Measurements from ENCODE around the gene LEPROT.
"Not testable (repeated sequence)": the region's sequence is repeated elsewhere in the genome, so short reads cannot be mapped to it uniquely, and the experiment has no call there.

The LEPROT gene

GRCh38 chr1:65420590-65421350, at the start of gene LEPROT, which contains the start of gene LEPR:
Gene LEPROT, plus strand, starts transcription at chr1:65420668. Its CDS starts 57 bp downstream, at chr1:65420725.
Gene LEPR, plus strand, starts transcription at chr1:65420668. Its CDS starts 144,898 bp downstream, at chr1:65565566.
- no peak for DNase-seq (ENCODE audit: extremely low read depth in 1 of 2, low read depth in 1 of 2)

DNA sequence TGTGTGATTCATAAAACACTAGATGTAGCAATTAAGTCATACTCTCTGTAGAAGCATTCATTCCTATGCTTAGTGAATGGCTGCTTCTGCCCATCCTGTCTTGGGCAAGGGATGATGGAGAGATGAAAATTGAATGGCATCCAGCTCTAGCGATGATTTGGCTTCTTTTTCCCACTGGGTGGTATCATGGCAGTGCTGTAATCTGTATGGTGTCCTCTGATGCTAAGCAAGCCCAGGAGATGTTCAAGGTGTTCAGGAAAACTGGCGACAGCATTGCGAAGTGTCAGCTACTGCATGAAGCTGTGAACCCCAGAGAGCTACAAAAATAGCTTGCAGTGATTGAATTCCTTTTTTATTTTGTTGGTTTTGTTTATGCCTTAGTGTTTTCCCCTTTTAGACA, 48.9 kb upstream of the LEPROT start:
- no peak for DNase-seq (ENCODE audit: extremely low read depth in 1 of 2, low read depth in 1 of 2)

DNA sequence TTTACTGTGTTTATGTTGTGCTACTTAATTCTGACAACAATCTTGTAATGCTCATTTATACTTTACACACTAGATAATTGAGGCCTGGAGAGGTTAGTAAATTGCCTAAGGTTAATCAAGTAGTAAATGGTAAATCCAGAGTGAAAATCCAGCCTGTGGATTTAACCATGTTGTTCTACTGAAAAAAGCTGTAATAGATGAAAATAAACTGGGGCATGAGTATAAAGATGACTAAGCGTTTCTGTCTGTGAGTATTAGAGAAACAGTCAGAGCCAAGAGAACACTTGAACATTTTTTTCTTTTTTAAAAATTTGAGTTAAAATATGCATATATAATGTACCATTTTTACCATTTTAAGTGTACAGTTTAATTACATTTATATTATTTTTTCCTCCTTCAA, 47.9 kb upstream of the LEPROT start:
- no peak for DNase-seq (ENCODE audit: extremely low read depth in 1 of 2, low read depth in 1 of 2)

DNA sequence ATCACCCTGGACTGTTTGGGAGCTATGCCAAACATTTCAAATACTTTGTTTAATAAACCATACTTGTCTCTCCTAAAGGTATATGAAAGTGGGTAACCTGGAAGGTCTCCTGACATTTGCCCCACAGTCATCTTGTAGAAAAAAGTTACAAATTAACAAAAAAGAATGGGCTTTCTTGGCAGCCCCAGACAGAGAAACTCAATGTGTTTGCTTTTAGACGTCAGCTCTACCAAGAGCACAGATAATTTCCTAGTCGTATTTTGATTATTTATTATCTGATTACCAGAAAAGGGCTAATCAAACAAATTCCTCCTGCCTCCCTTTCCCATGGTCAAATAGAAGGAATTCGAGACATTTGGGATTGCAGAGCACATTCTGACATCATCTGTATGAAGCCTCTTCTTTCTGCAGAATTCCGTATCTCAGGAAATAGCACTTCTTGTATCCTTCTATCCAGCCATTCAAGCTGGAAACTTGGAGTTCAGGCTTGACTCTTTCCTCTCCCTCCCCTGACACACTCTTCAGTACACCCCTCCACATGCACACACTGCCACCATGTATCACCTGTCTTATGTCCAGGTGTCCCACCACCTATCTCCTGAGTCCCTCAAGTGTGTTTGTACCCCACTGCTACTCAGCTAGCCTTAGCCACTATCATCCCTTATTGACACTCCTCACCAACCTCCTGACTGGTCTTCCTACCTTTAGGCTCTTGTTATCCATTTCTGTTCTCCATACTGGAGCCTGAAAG, 42.8 kb upstream of the LEPROT start:
- DNase-seq (ENCODE audit: extremely low read depth in 1 of 2, low read depth in 1 of 2) = no peak

- no peak for DNase-seq (ENCODE audit: extremely low read depth in 1 of 2, low read depth in 1 of 2)
Observed at GRCh38 chr1:65378247-65378946, 42.1 kb upstream of the LEPROT start.

- DNase-seq (ENCODE audit: extremely low read depth in 1 of 2, low read depth in 1 of 2) = not testable (repeated sequence)
Observed at GRCh38 chr1:65384426-65384825, 36.0 kb upstream of the LEPROT start.

- DNase-seq (ENCODE audit: extremely low read depth in 1 of 2, low read depth in 1 of 2) = no peak
Observed at GRCh38 chr1:65386439-65386838, 34.0 kb upstream of the LEPROT start.

DNA sequence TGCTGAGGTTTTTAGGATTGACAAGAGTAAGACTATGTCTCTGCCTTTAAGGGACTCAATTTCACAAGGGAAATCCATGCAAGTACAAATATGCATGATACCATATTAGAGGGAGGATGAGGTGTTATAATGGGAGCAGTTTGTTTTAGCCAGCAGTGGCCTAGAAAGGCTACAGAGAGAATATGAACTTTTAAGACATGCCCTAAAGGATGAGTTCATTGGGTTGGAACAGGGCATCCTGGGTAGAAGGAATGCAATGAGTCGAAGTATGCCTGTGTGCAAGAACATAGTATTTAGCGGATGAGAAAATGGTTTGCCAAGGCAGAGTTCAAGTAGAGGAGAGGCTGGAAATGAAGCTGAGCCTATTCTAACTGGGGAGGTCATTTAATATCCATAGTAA, 32.6 kb upstream of the LEPROT start:
- DNase-seq (ENCODE audit: extremely low read depth in 1 of 2, low read depth in 1 of 2) = no peak

DNA sequence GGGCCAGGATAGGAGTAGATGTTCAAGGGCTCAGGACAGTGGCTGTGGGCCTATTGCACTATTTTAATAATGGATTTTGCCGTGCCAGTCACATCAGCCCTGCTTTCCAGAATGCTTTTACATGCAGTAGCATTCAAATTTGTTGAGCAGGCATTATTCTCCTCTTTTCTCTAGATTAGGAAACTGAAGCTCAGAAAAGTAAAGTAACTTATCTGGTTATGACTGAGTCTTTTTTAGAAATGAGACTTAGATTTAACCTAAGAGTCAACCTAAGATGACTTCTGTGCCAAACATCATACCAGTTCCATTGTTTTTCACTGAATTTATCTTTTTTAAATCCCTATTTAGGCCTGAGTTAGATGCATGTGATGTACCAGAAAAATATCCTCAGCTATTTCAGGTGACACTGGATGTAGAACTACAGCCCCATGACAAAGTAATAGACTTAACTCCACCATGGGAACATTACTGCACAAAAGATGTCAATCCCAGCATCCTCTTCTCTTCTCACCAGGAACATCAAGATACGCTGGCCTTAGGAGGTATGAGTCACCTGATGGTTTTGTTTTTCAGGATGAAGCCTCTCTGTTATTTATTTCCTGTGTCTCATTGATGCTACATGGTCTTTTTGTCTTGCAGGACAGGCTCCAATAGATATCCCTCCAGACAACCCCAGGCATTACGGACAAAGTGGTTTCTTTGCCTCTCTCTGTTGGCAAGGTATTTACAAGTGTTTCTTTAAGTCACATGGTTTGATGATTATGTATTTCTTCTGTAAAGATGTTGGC, 31.4 kb upstream of the LEPROT start:
- no peak for DNase-seq (ENCODE audit: extremely low read depth in 1 of 2, low read depth in 1 of 2)

DNA sequence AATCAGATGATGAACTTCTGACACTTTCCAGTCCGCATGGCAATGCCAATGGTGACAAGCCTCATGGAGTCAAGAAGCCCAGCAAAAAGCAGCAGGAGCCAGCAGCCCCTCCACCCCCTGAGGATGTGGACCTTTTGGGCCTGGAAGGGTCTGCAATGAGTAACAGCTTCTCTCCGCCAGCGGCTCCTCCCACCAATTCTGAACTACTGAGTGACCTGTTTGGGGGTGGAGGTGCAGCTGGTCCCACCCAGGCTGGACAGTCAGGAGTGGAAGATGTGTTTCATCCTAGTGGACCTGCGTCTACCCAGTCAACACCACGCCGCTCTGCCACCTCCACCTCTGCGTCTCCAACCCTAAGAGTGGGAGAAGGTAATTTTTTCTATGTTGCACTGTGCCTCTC, 28.0 kb upstream of the LEPROT start:
- DNase-seq (ENCODE audit: extremely low read depth in 1 of 2, low read depth in 1 of 2) = no peak

DNA sequence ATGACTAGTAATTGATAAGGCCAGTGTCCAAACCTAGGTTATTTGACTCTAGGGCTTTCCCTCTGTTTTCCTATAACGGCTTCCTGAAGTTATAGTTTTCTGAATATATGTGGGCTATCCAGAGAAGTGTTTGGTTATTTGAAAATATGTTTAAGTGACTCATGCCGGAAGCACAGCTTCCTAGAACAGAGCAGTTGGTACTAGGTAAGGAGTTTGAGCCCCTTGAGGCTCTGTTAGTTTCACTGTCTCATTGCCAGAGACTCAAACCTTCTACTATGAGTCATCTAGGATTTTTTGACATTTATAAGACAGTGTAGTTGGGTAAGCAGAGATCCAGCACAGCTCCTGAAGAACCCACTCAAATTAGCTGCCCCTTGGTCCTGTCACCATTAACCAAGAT, 27.1 kb upstream of the LEPROT start:
- DNase-seq (ENCODE audit: extremely low read depth in 1 of 2, low read depth in 1 of 2) = peak in 1 of 2 donors; percentile 14

GRCh38 chr1:65393928-65394327, 26.5 kb upstream of the LEPROT start:
- DNase-seq (ENCODE audit: extremely low read depth in 1 of 2, low read depth in 1 of 2) = no peak

- no peak for DNase-seq (ENCODE audit: extremely low read depth in 1 of 2, low read depth in 1 of 2)
Observed at GRCh38 chr1:65395887-65396612, 24.4 kb upstream of the LEPROT start.

- no peak for DNase-seq (ENCODE audit: extremely low read depth in 1 of 2, low read depth in 1 of 2)
Observed at GRCh38 chr1:65398083-65398482, 22.4 kb upstream of the LEPROT start.

DNA sequence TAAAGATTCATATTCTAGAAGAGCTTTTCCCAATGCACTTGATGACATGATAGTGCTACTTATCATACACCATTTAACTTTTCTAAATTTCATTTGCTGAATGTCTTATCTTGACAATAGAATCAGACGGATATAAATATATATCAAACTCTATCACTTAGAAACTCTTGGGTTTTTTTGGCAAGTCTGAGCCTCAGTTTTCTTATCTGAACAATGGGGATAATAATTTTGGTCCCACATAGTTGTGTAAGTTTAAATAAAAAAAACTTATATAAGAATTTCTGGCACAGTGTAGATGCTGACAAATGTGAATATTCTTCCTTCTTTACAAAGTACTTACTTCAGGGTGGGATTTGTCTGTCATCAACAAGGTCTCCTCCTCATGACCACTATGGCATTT, 21.5 kb upstream of the LEPROT start:
- DNase-seq (ENCODE audit: extremely low read depth in 1 of 2, low read depth in 1 of 2) = no peak

GRCh38 chr1:65401612-65402011, 18.9 kb upstream of the LEPROT start:
- no peak for DNase-seq (ENCODE audit: extremely low read depth in 1 of 2, low read depth in 1 of 2)

DNA sequence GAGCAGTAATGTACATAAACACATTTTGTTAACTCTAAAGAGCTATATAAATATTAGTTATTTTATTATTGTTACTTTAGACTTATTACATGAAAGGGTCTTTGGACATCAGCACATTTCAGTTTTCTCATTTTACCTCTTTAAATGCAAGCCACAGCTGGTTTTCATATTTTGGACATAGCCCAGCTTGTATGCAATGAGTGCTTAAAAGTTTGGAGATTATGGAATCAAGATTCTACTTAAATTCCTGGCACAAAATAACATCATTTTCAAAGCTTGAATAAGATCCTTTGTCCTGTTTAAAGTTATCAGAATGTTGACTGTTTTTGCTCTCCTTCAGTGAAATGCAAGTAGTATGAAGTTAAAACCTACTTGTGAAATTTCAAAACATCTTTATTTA, 15.5 kb upstream of the LEPROT start:
- DNase-seq (ENCODE audit: extremely low read depth in 1 of 2, low read depth in 1 of 2) = no peak

DNA sequence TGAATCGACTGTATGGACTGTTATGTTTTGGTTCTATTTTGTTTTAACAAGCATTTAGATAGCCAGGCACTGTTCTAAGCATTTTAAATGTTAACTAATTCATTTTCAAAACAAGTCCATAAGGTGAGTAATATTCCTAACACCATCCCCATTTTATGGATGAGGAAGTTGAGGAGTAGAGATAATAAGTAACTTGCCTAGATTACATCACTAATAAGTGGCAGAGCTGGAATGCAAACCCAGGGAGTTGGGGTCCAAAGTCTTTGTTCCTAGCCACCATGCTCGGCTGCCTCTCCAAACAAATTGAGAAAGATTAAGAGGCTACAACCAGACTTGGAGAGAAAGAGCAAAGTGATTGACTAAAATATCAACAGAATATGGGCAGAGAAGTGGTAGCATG, 12.6 kb upstream of the LEPROT start:
- no peak for DNase-seq (ENCODE audit: extremely low read depth in 1 of 2, low read depth in 1 of 2)

DNA sequence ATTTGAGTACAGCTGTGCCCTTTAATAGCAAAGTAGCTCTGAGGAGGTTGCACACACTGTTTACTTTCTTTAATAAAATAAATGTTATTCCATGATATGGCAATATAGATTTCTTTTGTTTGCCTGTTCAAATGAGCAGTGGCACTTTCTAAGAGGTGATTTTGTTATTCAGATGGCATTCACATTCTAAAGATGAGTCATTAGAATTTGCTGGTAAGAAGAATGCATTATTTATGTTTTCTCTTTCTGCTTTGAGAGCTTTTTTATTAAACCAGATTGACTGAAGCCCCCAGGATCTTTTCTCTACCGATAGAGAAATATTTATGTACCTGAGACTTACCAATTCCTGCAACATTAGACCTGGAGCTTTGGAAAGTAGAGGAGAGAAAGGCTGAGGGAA, 11.2 kb upstream of the LEPROT start:
- no peak for DNase-seq (ENCODE audit: extremely low read depth in 1 of 2, low read depth in 1 of 2)

GRCh38 chr1:65409816-65410326, 10.6 kb upstream of the LEPROT start:
- DNase-seq (ENCODE audit: extremely low read depth in 1 of 2, low read depth in 1 of 2) = no peak
